ENCODE results near the gene ERN1. TPM values are rescaled to one million over a fixed set of nuclear protein-coding genes. Genes with fewer than 3 reads are reported as not detected.

The ERN1 gene
- total RNA-seq, 4 donors from 2014 or later = 8.4 to 12.8 (median 12.1) TPM

- peaks cover 0 to 96% of the 10 kb centered on the region in 2 donors for H3K36me3 ChIP-seq
- no peak for ATAC-seq
Observed at GRCh38 chr17:64045176-64045575, 84.8 kb downstream of the ERN1 start.

GRCh38 chr17:64042700-64043485, 87.1 kb downstream of the ERN1 start:
- no peaks in the 10 kb centered on the region for H3K4me1 ChIP-seq
- H3K27ac ChIP-seq = no peak overlapping the region
- no peak for ATAC-seq
- H3K27me3 ChIP-seq = no peaks in the 10 kb centered on the region
- H3K36me3 ChIP-seq = peaks cover 0 to 82% of the 10 kb centered on the region in 2 donors
- H3K9me3 ChIP-seq = no peaks in the 10 kb centered on the region
- TF ChIP-seq CTCF (IDR thresholded peaks at IDR 0.05) (no peak), POLR2A (IDR thresholded peaks at IDR 0.05) (no peak), EP300 (IDR thresholded peaks at IDR 0.05) (no peak), POLR2AphosphoS5 (IDR thresholded peaks at IDR 0.05) (no peak)
- 71 to 72% methylated on average over 3 to 7 of the region's 12 CpGs for WGBS, 2 donors (ENCODE audit: low coverage in 1 of 2)
- H3K4me3 ChIP-seq = no peak overlapping the region

More at GRCh38 chr17:64045176-64045575, 84.8 kb downstream of the ERN1 start:
- H3K4me3 ChIP-seq = no peak overlapping the region
- no peak overlapping the region for H3K27ac ChIP-seq
- H3K27me3 ChIP-seq = no peaks in the 10 kb centered on the region
- WGBS, 2 donors (ENCODE audit: low coverage in 1 of 2) = 50 to 73% methylated on average over 2 to 3 of the region's 13 CpGs
- no peaks in the 10 kb centered on the region for H3K9me3 ChIP-seq
- TF ChIP-seq EP300 (IDR thresholded peaks at IDR 0.05) = no peak
- TF ChIP-seq CTCF (IDR thresholded peaks at IDR 0.05) = no peak
- TF ChIP-seq POLR2AphosphoS5 (IDR thresholded peaks at IDR 0.05) = no peak
- no peak for TF ChIP-seq POLR2A (IDR thresholded peaks at IDR 0.05)
- no peaks in the 10 kb centered on the region for H3K4me1 ChIP-seq

- no peaks in the 10 kb centered on the region for H3K27me3 ChIP-seq
- H3K36me3 ChIP-seq = peaks cover 0 to 73% of the 10 kb centered on the region in 2 donors
- TF ChIP-seq POLR2A (IDR thresholded peaks at IDR 0.05) (no peak), EP300 (IDR thresholded peaks at IDR 0.05) (no peak), CTCF (IDR thresholded peaks at IDR 0.05) (no peak), POLR2AphosphoS5 (IDR thresholded peaks at IDR 0.05) (no peak)
- H3K4me1 ChIP-seq = no peaks in the 10 kb centered on the region
- ATAC-seq = no peak
- H3K4me3 ChIP-seq = no peak overlapping the region
- no peak overlapping the region for H3K27ac ChIP-seq
- no peaks in the 10 kb centered on the region for H3K9me3 ChIP-seq
- WGBS, 2 donors (ENCODE audit: low coverage in 1 of 2) = 67% methylated on average over 5 of the region's 11 CpGs; no CpG with 5 or more reads in 1 of the 2 donors
Observed at GRCh38 chr17:64041912-64042311, 88.0 kb downstream of the ERN1 start.

- TF ChIP-seq EP300 (IDR thresholded peaks at IDR 0.05) (no peak), POLR2AphosphoS5 (IDR thresholded peaks at IDR 0.05) (no peak), POLR2A (IDR thresholded peaks at IDR 0.05) (no peak), CTCF (IDR thresholded peaks at IDR 0.05) (no peak)
- no peak for ATAC-seq
- Histone ChIP-seq H3K4me3 (no peak overlapping the region), H3K27me3 (no peaks in the 10 kb centered on the region), H3K9me3 (no peaks in the 10 kb centered on the region), H3K4me1 (no peaks in the 10 kb centered on the region), H3K36me3 (peaks cover 0 to 56% of the 10 kb centered on the region in 2 donors), H3K27ac (no peak overlapping the region)
- WGBS, 2 donors (ENCODE audit: low coverage in 1 of 2) = 63% methylated on average over 6 of the region's 6 CpGs; no CpG with 5 or more reads in 1 of the 2 donors
Observed at GRCh38 chr17:64040206-64040605, 89.7 kb downstream of the ERN1 start.

- H3K27ac ChIP-seq = no peak overlapping the region
- no peaks in the 10 kb centered on the region for H3K4me1 ChIP-seq
- peaks cover 0 to 45% of the 10 kb centered on the region in 2 donors for H3K36me3 ChIP-seq
- 86 to 97% methylated on average over 3 of the region's 3 CpGs for WGBS, 2 donors (ENCODE audit: low coverage in 1 of 2)
- ATAC-seq = no peak
- no peak for TF ChIP-seq CTCF (IDR thresholded peaks at IDR 0.05)
- no peak for TF ChIP-seq POLR2A (IDR thresholded peaks at IDR 0.05)
- TF ChIP-seq EP300 (IDR thresholded peaks at IDR 0.05) = no peak
- no peak for TF ChIP-seq POLR2AphosphoS5 (IDR thresholded peaks at IDR 0.05)
- H3K4me3 ChIP-seq = no peak overlapping the region
- no peaks in the 10 kb centered on the region for H3K9me3 ChIP-seq
- H3K27me3 ChIP-seq = no peaks in the 10 kb centered on the region
Observed at GRCh38 chr17:64039106-64039400, 90.9 kb downstream of the ERN1 start.

Measured in gastroesophageal sphincter (tissue), 4 donors.